A549 (cell line): Measurements from ENCODE around the gene SS18.

Experiments used
- CTCF ChIP-seq: fragments of >200 bp; sonication (Bioruptor Twin); formaldehyde crosslinking; IDR thresholded peaks from 3 replicates; pipeline ENCODE4 v1.5.1; 2016
- ELK1 ChIP-seq: fragments of 150-350 bp; IDR thresholded peaks from 2 replicates; pipeline ENCODE4 v1.6.1; 2014; ENCODE audit warnings: low read depth, mild to moderate bottlenecking, low read length
- EP300 ChIP-seq, 2 experiments: fragments of >200 bp; sonication (Bioruptor Twin); formaldehyde crosslinking; IDR thresholded peaks; 2 replicates in 1 of 2; 3 replicates in 1 of 2; pipeline ENCODE4 v1.6.1; 2016 to 2017
- REST ChIP-seq: fragments of 200-600 bp; sonication (generic); IDR thresholded peaks from 2 replicates; pipeline ENCODE4 v1.6.1; 2016; ENCODE audit warnings: antibody characterized with exemption, mild to moderate bottlenecking, moderate library complexity

GRCh38 chr18:26071020-26071419 is 19.4 kb downstream of the SS18 start:
- TF ChIP-seq CTCF (no peak), ELK1 (no peak), EP300 (IDR thresholded peaks at IDR 0.05) (no peak), REST (no peak)
